HPDE6-E6E7 (cell line): ENCODE data around the gene GRK3.
"Not testable (repeated sequence)": the region's sequence is repeated elsewhere in the genome, so short reads cannot be mapped to it uniquely, and the experiment has no call there.

Experiments used
- DNase-seq: peaks from one replicate; pipeline ENCODE4 v3.0.0; 2011; ENCODE audit warnings: missing footprints; ENCODE audit errors: extremely low spot score

GRK3 gene

GRCh38 chr22:25551396-25551795 lies 13.1 kb upstream of the GRK3 start:
- DNase-seq, result no peak

- DNase-seq, result not testable (repeated sequence)
These were observed 12.1 kb upstream of the GRK3 start for GRCh38 chr22:25552405-25552804.

DNA sequence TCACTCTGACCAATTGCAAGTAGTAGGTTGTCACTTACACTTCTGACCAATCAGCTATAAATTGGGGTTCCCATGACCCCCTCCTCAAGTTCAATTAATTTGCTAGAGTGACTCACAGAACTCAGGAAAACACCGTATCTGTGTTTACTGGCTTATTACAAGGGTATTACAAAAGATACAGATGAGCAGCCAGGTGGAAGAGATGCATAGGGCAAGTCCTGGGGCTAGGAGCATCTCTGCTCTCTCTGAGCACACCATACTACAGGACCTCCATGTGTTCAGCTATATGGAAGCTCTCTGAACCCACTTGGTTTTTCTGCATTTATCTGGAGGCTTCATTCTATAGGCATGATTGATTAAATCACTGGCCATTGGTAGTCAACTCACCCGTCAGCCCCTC lies 11.3 kb upstream of the GRK3 start:
- DNase-seq, result no peak

DNA sequence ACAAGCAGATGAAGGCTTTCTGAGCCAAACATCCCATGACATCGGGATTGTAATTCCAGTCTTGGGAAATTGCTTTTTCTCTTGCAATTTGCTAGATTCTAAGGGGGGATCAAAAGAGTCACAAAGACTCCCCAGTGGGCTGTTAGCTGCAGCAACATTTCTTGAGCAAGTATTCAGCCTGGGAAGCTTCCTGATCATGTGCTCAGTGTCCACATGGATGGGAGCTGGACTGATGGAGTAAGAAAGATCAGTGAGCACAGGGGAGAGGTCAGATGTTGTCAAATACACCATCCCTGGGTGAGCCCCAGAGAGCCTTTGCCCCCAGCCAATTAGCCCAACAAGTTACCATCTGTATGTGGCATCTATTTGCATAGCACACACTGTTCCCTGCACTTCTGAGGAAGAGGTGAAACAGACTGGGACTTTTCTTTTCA lies 10.2 kb upstream of the GRK3 start:
- DNase-seq, result no peak

DNA sequence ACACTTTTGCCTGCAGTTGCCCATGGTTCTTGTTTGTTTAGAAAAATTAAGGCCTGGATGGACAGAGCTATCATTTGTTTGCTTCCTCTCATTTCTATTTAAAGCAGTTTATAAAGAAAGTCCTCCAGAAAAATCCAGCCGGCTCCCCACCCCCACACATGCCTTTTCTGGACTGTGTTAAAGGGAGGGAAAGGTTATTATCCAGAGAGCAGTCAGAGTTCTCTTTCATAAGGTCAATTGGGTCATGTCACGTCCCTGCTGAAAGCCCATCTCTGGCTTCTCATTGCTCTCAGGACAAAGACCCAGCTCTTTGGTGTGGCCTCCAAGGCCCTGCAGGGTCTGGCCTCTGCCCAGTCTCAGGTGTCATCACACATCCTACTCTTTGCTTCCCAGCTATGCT lies 9.8 kb upstream of the GRK3 start:
- DNase-seq, result no peak

- no peak for DNase-seq
These were observed 8.9 kb upstream of the GRK3 start for GRCh38 chr22:25555586-25555985.

GRCh38 chr22:25557218-25557617 lies 7.3 kb upstream of the GRK3 start:
- no peak for DNase-seq

DNA sequence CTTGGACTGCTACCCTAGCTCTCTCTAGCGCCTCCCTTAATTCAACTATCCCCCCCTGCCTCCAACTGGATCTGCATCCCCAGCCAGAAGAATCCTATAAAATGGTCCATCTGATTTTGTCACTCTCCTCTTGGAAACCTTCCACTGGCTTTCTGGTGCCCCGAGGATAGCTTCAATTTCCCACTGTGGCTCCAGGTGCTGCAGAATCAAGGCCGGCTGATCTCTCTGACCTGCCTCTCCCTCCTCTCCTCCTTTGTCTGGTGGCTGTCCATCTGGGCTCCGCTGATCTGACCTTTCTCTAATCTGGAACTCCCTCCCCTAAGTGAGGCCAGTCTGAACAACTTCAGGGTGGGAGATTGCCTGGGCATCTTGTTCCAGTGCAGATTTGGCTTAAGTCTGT lies 6.1 kb upstream of the GRK3 start:
- DNase-seq, result no peak

DNA sequence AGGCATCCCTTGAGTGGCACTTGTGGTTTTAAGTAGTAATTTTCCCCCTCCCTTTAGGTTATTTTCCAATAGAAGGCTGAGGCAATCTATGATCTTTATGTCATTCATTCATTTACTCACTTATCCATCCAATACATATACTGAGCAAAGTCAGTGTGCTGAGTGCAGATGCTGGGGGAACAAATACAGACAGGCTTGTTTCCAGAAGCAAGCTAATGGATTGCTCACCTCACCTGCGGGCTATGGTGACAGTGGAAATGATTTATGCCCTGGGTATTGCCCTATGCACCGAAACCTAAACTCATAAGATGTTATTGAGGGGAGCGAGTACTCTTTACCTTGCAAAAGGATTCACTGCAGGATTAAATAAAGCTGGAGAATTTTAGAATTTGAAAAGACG lies 4.6 kb upstream of the GRK3 start:
- DNase-seq, result not testable (repeated sequence)

GRCh38 chr22:25561182-25561581 lies 3.3 kb upstream of the GRK3 start:
- not testable (repeated sequence) for DNase-seq

DNA sequence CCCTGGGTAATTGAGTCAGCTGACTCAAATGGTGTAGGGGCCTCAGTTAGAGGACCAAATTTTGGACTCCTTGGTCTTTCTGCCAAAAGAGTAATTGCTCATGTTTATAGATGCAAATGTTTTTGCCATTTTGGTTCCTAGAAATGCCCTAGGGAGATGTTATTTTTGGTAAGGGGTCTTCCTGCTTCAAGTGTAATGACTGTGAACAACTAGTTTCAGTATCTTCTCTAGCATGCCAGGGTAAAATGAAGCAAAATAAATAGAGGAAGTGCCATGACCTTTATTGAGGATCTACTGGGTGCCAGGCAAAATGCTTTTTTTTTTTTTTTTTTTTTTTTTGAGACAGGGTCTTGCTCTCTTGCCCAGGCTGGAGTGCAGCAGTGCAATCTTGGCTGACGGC lies 2.5 kb upstream of the GRK3 start:
- not testable (repeated sequence) for DNase-seq

DNA sequence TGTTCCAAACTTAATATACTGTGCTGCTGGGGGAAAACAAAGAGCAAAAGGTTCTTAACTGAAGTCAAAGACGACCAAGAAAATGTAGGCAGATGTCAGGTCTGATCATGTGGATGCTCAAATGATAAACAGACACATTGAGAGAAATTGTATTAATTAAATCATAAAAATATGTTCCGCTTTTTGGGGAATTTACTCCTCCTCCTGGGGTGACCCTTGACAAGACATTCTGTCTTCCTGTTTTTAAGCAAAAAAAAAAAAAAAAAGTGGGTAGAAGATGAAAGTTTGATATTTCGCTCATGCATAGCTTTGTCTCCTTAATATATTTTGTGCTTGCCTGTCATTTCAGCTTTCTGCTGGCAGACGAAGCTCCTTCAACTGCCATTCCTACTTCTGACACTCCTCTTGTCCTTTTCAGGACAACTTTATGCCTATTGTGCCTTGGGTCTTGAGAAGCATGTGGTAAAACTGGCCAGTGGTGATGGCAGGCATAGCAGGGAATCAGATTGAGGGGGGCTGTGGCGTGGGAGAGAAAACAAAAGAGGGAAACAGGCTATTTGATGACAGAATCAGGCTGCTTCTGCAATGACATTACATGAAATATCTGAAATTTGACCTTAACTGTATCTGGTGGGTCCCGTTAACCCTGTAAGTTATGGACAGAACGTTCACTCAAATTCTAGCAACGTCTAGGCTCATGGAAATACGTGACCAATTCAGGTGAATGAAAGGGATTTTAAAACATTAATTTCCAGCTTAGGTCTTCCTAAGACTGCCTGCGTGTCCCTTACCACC lies 1.3 kb upstream of the GRK3 start:
- not testable (repeated sequence) for DNase-seq

- DNase-seq, result no peak
These were observed 635 bp upstream of the GRK3 start for GRCh38 chr22:25563761-25564319.

DNA sequence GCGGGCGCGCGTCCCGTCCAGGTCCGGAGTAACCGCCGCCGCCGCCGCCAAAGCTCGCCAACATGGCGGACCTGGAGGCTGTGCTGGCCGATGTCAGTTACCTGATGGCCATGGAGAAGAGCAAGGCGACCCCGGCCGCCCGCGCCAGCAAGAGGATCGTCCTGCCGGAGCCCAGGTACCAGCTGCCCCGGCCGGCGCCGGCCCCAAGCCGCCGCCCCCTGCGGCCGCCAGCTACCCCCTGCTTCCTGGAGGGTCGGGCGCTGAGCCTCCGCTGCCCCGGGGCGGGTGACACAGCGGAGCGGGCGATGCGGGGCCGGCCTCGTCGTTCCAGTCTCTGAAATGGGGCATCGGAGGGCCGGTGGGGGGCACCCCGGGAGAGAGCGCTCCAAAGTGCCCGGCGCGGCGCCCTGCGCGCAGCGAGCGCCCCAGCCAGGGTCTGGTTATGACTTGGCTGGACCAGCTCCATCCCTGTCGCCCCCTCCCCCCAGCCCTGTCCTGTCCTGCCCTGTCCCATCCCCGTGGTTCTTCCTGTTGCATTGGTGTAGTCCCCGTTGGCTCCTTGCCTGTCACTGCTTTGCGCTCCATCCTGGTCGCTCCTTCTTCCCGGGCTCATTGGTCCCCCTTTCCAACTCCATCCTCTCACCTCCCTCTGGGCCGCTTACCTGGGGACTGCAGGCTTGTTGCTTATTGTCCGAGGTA lies 653 bp downstream of the GRK3 start:
- DNase-seq, result no peak

- DNase-seq, result no peak
These were observed 1.9 kb downstream of the GRK3 start for GRCh38 chr22:25566186-25566897.

- no peak for DNase-seq
These were observed 2.4 kb downstream of the GRK3 start for GRCh38 chr22:25566898-25567235.

DNA sequence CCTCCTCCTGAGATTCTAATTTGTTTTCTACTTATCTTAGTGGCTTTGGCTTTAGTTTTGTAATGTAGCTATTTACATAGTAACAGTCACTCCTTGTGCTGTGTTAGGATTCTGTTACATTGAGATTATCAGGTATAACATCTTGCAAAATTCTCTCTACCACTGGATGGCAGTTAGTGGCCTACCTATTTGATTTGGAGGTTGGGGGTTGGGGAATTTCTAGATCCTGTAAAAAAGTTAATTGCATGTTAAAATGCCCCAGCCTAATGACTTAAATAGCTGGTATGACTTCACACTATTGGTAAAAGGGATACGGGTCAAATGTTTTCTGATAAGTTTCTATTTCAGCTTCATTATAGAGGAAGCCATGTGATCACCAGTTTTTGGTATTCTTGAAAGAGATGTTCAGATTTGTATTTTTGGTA lies 2.8 kb downstream of the GRK3 start:
- DNase-seq, result no peak

DNA sequence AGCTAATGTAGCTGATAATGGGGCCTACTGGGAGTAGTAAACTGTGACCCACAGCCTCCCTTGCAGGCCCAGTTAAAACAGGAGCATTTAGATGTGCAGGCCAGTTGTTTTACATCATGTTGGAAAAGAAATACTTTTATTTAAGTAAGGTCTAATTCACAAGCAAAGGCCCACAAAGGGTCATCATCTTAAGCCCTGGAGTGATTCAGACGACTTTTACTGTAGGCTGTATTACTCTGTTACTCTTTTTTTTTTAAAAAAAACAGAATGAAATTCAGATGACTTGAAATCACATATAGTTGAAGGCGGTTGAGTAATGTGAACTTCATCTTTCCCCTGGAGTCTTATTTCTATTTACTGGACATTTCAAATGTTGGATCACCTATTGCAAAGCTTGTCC lies 3.6 kb downstream of the GRK3 start:
- DNase-seq, result not testable (repeated sequence)

DNA sequence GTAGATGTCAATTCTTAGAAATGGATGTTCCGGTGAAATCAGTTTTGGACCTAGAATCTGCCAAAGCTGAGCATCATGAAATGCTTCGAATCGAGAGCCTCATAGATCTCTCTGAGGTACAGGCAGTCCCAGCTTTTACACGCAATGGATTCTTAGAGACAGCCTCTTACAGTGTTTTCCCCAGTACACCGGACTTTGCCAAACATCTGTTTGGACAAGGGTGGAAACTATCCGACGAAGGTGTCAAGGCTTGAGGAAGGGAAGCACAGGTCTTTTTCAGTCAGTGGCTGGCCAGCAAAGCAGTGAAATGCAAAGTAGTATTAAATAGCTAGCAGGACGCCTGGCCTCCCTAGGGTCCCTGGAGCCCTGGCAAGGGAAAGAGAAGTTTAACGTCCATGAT lies 4.9 kb downstream of the GRK3 start:
- DNase-seq, result no peak

DNA sequence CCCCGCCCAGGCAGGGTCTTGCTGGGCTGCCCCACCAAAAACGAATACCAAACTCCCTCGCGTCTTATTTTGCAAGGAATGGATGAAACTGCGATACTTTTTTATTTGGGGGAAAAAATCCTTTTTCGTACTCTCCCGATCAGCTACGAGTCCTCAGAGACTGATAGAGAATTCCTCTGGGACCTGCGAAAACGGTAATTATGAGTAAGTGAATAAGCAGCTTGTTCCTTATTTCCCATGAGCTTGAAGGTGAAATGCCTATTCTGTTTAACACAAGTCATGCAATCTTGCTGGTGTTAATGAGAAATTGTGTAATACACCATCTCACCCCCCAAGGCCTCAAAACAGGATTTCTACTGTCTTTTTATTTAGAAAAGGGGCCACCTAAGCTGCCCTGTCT lies 5.5 kb downstream of the GRK3 start:
- no peak for DNase-seq

DNA sequence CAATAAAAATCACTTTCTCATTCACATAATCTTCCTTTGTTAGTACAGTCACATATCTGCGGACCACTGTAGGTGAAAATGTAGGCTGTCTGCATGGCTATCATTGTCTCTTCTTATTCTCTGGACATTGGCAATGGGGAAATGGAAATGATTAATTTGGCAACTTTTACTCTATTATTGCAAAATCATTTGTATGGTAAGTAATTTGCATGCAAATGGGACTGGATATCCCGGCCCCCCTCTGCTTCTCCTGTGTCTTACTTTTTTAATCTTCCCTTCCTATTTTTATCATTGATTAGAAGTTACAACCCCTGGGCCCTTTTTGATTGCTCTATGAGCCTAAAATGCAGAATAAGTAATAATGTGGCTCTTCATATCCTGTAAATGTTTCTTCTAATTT lies 6.0 kb downstream of the GRK3 start:
- no peak for DNase-seq

DNA sequence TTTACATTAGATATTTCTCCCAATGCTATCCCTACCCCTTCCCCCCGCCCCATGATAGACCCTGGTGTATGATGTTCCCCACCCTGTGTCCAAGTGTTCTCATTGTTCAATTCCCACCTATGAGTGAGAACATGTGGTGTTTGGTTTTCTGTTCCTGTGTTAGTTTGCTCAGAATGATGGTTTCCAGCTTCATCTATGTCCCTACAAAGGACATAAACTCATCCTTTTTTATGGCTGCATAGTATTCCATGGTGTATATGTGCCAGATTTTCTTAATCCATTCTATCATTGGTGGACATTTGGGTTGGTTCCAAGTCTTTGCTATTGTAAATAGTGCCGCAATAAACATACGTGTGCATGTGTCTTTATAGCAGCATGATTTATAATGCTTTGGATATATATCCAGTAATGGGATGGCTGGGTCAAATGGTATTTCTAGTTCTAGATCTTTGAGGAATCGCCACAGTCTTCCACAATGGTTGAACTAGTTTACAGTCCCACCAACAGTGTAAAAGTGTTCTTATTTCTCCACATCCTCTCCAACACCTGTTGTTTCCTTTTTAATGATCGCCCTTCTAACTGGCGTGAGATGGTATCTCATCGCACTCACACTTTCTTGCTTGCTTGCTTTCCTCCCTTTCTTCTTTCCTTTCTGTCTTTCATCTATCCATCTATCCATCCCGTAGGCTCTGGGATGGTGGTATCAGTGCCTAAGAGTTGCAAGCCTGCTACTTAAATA lies 7.7 kb downstream of the GRK3 start:
- not testable (repeated sequence) for DNase-seq
